ENCODE measurements around the gene MAB21L3.

The MAB21L3 gene

DNA sequence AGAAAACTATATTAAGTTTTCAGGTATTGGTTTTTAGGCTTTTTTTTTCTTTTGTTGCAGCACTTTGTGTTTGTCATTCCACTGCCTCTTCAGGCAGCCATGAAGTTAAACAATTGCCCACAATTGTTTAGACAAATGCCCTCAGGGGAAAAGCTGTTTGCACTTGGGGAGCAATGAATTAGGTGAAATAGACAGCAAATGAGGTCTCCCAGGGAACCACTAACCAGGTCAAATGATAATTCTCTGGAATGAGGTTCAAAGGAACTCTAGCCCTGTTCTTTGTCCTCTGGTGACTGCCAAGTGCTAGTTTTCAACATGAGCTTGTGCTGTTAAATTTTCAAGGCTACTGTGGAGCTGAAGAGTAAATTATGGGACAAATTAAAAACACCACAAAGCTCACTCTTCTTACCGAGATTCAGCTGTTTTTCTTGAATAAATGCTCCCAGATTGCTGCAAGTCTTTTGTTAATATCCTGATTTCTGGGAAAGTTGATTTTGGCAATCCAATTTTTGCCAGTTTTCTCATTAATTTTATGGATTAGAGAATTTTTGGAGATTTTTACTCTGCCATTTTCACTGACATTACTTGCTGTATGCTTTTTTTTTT lies 15.1 kb upstream of the MAB21L3 start:
- Mint-ChIP-seq H3K4me1 (no peaks in the 10 kb centered on the region), H3K27me3 (peaks cover 5 to 6% of the 10 kb centered on the region in 2 donors), H3K36me3 (peaks cover 0 to 2% of the 10 kb centered on the region in 2 donors), H3K4me3 (no peak overlapping the region), H3K9me3 (peaks cover 3 to 16% of the 10 kb centered on the region in 2 donors), H3K27ac (no peak overlapping the region)
- ATAC-seq (replicated peaks) (no peak), DNase-seq (no peak)

GRCh38 chr1:116097626-116098025 lies 13.6 kb upstream of the MAB21L3 start:
- Mint-ChIP-seq H3K4me1 (no peaks in the 10 kb centered on the region), H3K36me3 (peaks cover 0 to 2% of the 10 kb centered on the region in 2 donors), H3K4me3 (no peak overlapping the region), H3K27me3 (peaks cover 10 to 13% of the 10 kb centered on the region in 2 donors), H3K27ac (no peak overlapping the region), H3K9me3 (peaks cover 3 to 10% of the 10 kb centered on the region in 2 donors)
- ATAC-seq (replicated peaks) (no peak), DNase-seq (no peak)

DNA sequence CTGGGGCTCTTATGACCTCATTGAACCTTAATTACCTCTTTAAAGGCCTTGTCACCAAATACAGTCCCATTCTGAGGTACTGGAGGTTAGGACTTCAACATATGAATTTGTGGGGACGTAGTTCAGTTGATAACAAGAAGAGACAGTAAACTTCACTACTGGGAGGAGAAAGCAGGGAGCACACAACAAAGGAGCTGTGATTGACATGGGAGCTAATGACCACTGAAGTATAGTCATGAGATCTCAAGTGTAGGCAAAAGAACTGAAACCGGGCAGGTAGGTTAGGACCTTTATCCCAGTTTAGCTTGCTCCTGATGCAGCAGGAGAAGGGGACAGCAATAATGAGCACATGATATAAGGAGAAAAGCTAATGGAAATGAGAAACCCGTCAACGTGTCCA lies 11.8 kb upstream of the MAB21L3 start:
- Mint-ChIP-seq H3K27ac (no peak overlapping the region), H3K36me3 (peaks cover 0 to 2% of the 10 kb centered on the region in 2 donors), H3K9me3 (peaks cover 3 to 4% of the 10 kb centered on the region in 2 donors), H3K4me1 (no peaks in the 10 kb centered on the region), H3K4me3 (no peak overlapping the region), H3K27me3 (peaks cover 15 to 16% of the 10 kb centered on the region in 2 donors)
- DNase-seq (no peak), ATAC-seq (replicated peaks) (no peak)

DNA sequence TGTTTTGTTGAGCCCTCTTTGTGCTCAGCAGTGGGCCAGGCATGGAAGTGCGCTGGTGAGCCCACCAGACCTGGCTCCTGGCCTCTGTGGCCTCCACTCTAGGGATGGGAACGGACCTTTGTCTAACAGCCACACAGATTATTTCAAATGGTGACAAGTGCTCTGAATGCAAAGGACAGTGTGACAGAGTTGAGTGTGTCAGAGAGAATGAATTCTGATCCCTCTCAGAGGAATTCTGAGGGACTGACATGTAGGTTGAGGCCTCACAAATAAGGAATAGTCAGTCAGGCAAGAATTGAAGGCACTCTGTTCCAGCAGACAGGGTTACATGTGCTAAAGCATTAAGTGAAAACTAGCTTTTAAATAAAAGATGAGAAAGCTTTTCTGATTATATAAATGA lies 11.3 kb upstream of the MAB21L3 start:
- H3K27ac Mint-ChIP-seq, result no peak overlapping the region
- no peak overlapping the region for H3K4me3 Mint-ChIP-seq
- H3K4me1 Mint-ChIP-seq, result no peaks in the 10 kb centered on the region
- DNase-seq, result no peak
- H3K27me3 Mint-ChIP-seq, result peaks cover 15 to 16% of the 10 kb centered on the region in 2 donors
- ATAC-seq (replicated peaks), result no peak
- peaks cover 2 to 4% of the 10 kb centered on the region in 2 donors for H3K9me3 Mint-ChIP-seq
- peaks cover 0 to 2% of the 10 kb centered on the region in 2 donors for H3K36me3 Mint-ChIP-seq

- Mint-ChIP-seq H3K27ac (no peak overlapping the region), H3K4me3 (no peak overlapping the region), H3K9me3 (no peaks in the 10 kb centered on the region), H3K36me3 (no peaks in the 10 kb centered on the region), H3K27me3 (peaks cover 10 to 12% of the 10 kb centered on the region in 2 donors), H3K4me1 (no peaks in the 10 kb centered on the region)
- DNase-seq (no peak), ATAC-seq (replicated peaks) (no peak)
These were observed 6.5 kb upstream of the MAB21L3 start for GRCh38 chr1:116104667-116105066.

- Mint-ChIP-seq H3K4me3 (no peak overlapping the region), H3K36me3 (no peaks in the 10 kb centered on the region), H3K27ac (no peak overlapping the region), H3K27me3 (peaks cover 10 to 12% of the 10 kb centered on the region in 2 donors), H3K4me1 (peaks cover 3 to 5% of the 10 kb centered on the region in 2 donors), H3K9me3 (no peaks in the 10 kb centered on the region)
- DNase-seq, result no peak
- no peak for ATAC-seq (replicated peaks)
These were observed 5.2 kb upstream of the MAB21L3 start for GRCh38 chr1:116105996-116106395.

- no peaks in the 10 kb centered on the region for H3K9me3 Mint-ChIP-seq
- DNase-seq (no peak), ATAC-seq (replicated peaks) (no peak)
- peaks cover 5 to 9% of the 10 kb centered on the region in 2 donors for H3K4me1 Mint-ChIP-seq
- H3K4me3 Mint-ChIP-seq, result no peak overlapping the region
- no peaks in the 10 kb centered on the region for H3K36me3 Mint-ChIP-seq
- no peak overlapping the region for H3K27ac Mint-ChIP-seq
- H3K27me3 Mint-ChIP-seq, result peaks cover 5 to 8% of the 10 kb centered on the region in 2 donors
These were observed 4.6 kb upstream of the MAB21L3 start for GRCh38 chr1:116106646-116107045.

GRCh38 chr1:116107371-116107770 lies 3.8 kb upstream of the MAB21L3 start:
- H3K36me3 Mint-ChIP-seq, result no peaks in the 10 kb centered on the region
- no peak overlapping the region for H3K4me3 Mint-ChIP-seq
- no peak overlapping the region for H3K27ac Mint-ChIP-seq
- no peaks in the 10 kb centered on the region for H3K9me3 Mint-ChIP-seq
- DNase-seq (no peak), ATAC-seq (replicated peaks) (no peak)
- H3K4me1 Mint-ChIP-seq, result peaks cover 9% of the 10 kb centered on the region in 2 donors
- peaks cover 5 to 13% of the 10 kb centered on the region in 2 donors for H3K27me3 Mint-ChIP-seq

GRCh38 chr1:116111524-116112021 lies 374 bp downstream of the MAB21L3 start:
- ATAC-seq (replicated peaks) (no peak), DNase-seq (no peak)
- Mint-ChIP-seq H3K27ac (no peak overlapping the region), H3K9me3 (no peaks in the 10 kb centered on the region), H3K27me3 (peaks cover 0 to 15% of the 10 kb centered on the region in 2 donors), H3K36me3 (no peaks in the 10 kb centered on the region), H3K4me3 (no peak overlapping the region), H3K4me1 (peaks cover 9% of the 10 kb centered on the region in 2 donors)

DNA sequence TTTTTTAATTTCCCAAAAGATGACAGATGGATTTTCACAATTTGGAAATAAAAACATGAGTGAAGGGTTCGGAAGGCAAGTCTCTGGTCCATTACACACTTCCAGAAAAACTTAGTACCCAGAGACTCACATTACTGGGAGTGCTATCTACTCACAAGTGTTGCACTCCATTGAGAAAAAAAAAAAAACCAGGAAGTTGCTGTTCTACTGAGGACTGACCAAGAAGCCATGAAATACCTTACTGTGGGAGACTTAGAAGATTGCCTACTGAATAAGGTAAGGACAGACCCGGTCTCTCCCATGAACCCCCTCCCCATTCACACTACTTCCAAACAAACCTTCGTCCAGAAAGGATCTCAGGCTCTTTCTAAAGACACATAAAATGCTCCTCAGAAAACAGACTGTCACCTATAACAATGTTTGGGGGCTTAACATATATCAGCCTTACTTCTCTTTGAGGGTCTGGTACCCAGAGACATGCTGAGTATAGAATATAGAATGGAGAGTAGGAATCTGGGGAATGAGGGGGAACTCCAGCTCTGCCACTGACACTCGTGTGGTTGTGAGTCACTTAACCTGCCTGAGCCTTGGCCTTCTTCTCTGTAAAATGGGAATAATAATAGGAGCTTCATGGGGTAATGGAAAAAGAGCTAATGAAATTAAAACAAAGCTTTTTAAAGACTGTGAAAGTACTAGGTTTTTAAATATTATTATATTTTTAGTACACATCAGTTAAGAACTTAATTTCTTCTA lies 1.4 kb downstream of the MAB21L3 start:
- Mint-ChIP-seq H3K9me3 (no peaks in the 10 kb centered on the region), H3K4me3 (no peak overlapping the region), H3K27me3 (peaks cover 0 to 15% of the 10 kb centered on the region in 2 donors), H3K36me3 (no peaks in the 10 kb centered on the region), H3K4me1 (peaks cover 9% of the 10 kb centered on the region in 2 donors), H3K27ac (no peak overlapping the region)
- ATAC-seq (replicated peaks), result no peak
- no peak for DNase-seq

DNA sequence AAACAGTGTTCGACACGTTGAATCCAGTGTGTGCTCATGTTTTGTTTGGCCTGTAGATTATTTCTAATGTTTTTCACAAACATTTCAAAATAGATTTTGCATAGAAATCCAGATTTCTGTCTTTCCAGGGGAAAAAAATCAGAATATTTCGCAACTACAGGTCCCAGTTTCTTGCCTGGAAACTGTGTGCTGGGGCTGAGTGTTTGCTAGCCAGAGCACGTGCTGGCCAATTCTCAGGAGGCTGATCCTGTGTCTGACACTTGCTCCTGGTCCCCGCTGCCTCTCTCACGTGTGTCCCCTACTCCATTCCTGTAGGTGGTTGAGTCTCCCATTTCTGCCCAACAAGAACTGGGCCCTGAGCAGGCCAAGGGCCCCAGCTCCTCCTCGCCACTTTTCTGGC lies 2.4 kb downstream of the MAB21L3 start:
- Mint-ChIP-seq H3K36me3 (no peaks in the 10 kb centered on the region), H3K9me3 (no peaks in the 10 kb centered on the region), H3K4me3 (no peak overlapping the region), H3K27me3 (peaks cover 5 to 20% of the 10 kb centered on the region in 2 donors), H3K4me1 (peaks cover 9% of the 10 kb centered on the region in 2 donors), H3K27ac (no peak overlapping the region)
- ATAC-seq (replicated peaks), result no peak
- DNase-seq, result no peak

DNA sequence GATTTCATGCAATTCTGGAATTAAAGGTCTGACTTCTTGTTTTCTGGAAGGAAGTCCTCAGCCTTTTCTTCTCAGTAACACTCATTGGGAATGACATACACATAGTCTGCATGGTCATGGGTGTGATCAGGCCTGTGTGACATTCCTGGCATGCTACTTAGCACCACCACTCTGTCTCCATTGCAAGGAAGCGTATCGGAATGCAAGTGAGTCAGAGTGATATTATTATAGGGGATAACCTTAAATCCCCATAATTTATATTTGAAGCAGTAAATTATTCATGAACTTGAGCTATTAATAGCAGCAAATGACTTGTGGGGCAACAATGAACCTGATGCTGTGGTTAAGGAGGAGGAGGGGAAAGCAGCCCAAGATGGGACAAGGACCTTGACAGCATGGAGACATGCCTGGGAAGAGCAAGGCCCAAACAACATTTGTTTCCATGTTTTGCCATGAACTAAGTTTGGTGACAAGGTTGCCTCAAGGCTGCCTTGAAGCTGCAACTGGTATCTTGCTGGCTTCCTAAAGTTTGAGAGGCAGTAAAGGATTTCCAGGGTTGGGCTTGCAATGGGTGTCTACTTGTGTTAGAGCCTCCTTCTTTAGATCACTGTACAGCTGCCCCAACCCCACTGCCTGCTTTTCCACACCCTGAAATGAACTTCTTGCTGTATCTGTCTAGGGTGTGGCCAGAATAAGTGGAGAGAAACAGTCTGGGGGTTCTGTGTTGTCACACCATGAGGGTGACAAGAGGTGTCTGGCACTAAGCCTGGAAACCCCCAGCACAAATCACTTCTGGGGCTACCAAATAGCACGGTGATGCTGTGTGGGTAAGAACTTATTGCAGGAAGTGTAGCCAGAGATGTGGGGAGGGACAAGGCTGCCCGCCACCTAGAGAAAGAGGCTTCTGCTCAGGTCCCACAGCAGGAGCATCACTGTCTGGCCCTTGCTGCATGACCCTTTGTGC lies 4.6 kb downstream of the MAB21L3 start:
- Mint-ChIP-seq H3K4me3 (no peak overlapping the region), H3K27me3 (peaks cover 9 to 22% of the 10 kb centered on the region in 2 donors), H3K4me1 (peaks cover 6 to 8% of the 10 kb centered on the region in 2 donors), H3K9me3 (no peaks in the 10 kb centered on the region), H3K27ac (no peak overlapping the region), H3K36me3 (no peaks in the 10 kb centered on the region)
- DNase-seq (no peak), ATAC-seq (replicated peaks) (no peak)

DNA sequence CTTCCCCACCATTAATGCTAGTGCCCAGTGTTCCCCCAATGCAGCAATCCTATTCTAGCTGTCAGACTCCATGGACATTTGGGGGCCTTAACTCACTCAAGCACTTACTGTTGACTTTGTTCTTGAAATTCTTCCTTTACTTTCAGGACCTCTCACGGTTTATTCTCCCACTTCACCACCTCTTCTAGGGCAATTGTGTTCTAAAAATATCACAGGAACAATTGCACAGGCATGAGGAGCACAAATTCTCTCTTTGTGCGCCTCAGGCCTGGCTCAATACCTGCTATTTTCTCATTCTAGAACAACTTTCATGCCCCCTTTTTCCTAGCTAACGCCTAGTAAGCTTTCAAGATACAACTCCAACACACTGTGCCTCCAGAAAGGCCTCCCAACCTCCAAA lies 7.3 kb downstream of the MAB21L3 start:
- DNase-seq, result no peak
- H3K27me3 Mint-ChIP-seq, result peaks cover 9 to 14% of the 10 kb centered on the region in 2 donors
- H3K36me3 Mint-ChIP-seq, result no peaks in the 10 kb centered on the region
- no peaks in the 10 kb centered on the region for H3K9me3 Mint-ChIP-seq
- no peak for ATAC-seq (replicated peaks)
- H3K4me1 Mint-ChIP-seq, result no peaks in the 10 kb centered on the region
- no peak overlapping the region for H3K27ac Mint-ChIP-seq
- no peak overlapping the region for H3K4me3 Mint-ChIP-seq

DNA sequence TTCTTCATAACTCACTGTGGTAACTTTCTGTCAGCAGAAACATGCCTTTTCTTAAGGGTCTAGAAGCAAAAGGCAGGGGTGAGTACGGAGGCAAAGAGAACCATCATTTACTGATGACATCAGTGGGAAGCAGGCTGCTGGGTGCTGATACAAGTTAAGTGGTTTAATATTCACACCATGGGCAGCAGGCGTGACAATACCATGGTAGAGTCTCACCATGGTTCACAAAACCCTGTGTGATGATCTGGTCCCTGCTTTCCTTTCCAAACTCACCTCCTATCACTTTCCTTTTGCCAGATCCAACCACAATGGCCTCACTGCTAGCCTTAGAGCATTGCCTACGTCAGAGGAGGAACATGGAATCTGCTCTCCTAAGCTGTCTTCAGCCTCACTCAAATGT lies 8.7 kb downstream of the MAB21L3 start:
- Mint-ChIP-seq H3K27ac (no peak overlapping the region), H3K36me3 (no peaks in the 10 kb centered on the region), H3K27me3 (peaks cover 14 to 16% of the 10 kb centered on the region in 2 donors), H3K4me3 (no peak overlapping the region), H3K4me1 (no peaks in the 10 kb centered on the region), H3K9me3 (no peaks in the 10 kb centered on the region)
- no peak for DNase-seq
- ATAC-seq (replicated peaks), result no peak

Data from stimulated activated naive B cell treated with anti-CD40 and anti-IgM and Interleukin-4, amounts not matched to agents 10 μg/mL and 1 μg/mL and 100 μg/mL, for 72 hours (primary cell).